ENCODE data around the gene SCRN1. TPM values are rescaled to one million over a fixed set of nuclear protein-coding genes. Genes with fewer than 3 reads are reported as not detected.

Gene SCRN1
- total and polyA plus RNA-seq, 2 experiments from 2014 or later = 47.1 to 73.5 TPM

DNA sequence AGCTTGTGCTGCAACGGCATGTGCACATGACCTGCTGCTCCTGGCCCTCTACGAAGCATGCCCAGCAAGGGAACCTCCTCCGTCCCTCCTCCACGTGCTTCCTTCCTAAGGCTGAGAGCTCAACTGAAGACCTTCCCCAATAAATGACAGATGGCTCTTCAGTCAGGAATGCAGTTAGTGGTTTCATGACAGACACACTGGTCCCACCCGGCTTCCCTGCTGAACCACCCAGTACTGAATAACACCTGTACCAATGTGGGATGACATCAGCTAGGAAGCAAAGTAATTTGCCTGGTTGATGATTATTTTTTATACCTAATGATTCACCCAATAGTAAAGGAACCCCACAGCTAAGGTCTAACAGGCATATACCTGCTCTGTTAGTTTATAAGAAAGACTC, 69.1 kb downstream of the SCRN1 start:
- Histone ChIP-seq H4K20me1 (ENCODE audit: insufficient read depth, poor library complexity, severe bottlenecking) (peaks cover 3% of the 10 kb centered on the region), H3K9me2 (replicated peaks; ENCODE audit: insufficient read depth) (no peaks in the 10 kb centered on the region), H3K9me3 (ENCODE audit: low read depth) (no peaks in the 10 kb centered on the region), H3K4me1 (ENCODE audit: insufficient read depth) (no peaks in the 10 kb centered on the region), H2AFZ (no peak overlapping the region), H3K36me3 (replicated peaks; ENCODE audit: insufficient read depth, low read depth) (no peaks in the 10 kb centered on the region), H3K79me2 (no peaks in the 10 kb centered on the region), H3K4me3 (no peak overlapping the region), H3K27me3 (no peaks in the 10 kb centered on the region), H3K27ac (no peak overlapping the region), H3K4me2 (no peak overlapping the region)
- no peak for TF ChIP-seq EZH2 (IDR thresholded peaks at IDR 0.05; ENCODE audit: borderline replicate concordance)
- TF ChIP-seq, protein P1, sequence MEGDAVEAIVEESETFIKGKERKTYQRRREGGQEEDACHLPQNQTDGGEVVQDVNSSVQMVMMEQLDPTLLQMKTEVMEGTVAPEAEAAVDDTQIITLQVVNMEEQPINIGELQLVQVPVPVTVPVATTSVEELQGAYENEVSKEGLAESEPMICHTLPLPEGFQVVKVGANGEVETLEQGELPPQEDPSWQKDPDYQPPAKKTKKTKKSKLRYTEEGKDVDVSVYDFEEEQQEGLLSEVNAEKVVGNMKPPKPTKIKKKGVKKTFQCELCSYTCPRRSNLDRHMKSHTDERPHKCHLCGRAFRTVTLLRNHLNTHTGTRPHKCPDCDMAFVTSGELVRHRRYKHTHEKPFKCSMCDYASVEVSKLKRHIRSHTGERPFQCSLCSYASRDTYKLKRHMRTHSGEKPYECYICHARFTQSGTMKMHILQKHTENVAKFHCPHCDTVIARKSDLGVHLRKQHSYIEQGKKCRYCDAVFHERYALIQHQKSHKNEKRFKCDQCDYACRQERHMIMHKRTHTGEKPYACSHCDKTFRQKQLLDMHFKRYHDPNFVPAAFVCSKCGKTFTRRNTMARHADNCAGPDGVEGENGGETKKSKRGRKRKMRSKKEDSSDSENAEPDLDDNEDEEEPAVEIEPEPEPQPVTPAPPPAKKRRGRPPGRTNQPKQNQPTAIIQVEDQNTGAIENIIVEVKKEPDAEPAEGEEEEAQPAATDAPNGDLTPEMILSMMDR (IDR thresholded peaks at IDR 0.05; ENCODE audit: poor library complexity) = no peak
- TF ChIP-seq EZH2phosphoT487 (IDR thresholded peaks at IDR 0.05; ENCODE audit: low read depth, severe bottlenecking, unreplicated experiment) = no peak
- no peak for DNase-seq (ENCODE audit: low spot score)
- 67% methylated on average over 5 of the region's 5 CpGs for WGBS (ENCODE audit: low lambda C conversion rate, missing lambda C conversion rate)

DNA sequence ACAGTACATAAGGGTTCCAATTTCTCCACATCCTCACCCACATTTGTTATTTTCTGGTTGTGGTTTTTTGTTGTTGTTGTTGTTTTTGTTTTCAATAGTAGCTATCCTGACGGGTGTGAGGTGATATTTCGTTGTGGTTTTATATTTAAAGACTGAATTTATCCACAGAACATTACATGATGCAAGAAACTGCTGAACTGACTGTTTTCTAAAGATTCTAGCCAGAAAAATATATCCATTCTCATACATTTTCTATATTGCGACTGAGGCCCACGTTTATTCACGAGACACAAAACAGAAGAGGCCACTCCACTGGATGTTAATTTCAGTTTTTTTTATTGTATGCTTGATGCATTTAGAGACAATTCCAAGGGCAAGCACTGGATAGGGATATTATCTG, 69.8 kb downstream of the SCRN1 start:
- 96% methylated on average over 5 of the region's 5 CpGs for WGBS (ENCODE audit: low lambda C conversion rate, missing lambda C conversion rate)
- H2AFZ ChIP-seq = no peak overlapping the region
- no peaks in the 10 kb centered on the region for H3K36me3 ChIP-seq (replicated peaks; ENCODE audit: insufficient read depth, low read depth)

DNA sequence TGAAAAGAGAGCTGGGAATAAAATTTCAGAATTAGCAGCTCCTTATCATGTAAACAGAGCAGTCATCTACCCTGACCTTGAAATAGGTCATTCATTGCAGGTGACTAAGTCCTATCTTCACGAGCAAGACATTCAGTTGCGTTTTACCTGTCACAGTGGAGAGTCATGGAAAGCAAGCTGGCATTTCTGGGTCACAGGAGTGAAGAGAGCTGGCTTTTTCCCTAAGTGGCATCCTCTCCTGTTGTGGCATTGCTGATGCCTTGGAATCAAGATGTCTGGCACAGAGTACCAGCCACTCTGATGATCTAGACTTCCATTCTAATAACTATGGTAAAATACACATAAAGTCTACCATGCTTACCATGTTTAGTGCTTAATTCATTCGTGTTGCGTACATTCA, 70.8 kb downstream of the SCRN1 start:
- H3K9me3 ChIP-seq (ENCODE audit: low read depth) = no peaks in the 10 kb centered on the region
- TF ChIP-seq EZH2 (IDR thresholded peaks at IDR 0.05; ENCODE audit: borderline replicate concordance) (no peak), EZH2phosphoT487 (IDR thresholded peaks at IDR 0.05; ENCODE audit: low read depth, severe bottlenecking, unreplicated experiment) (no peak)
- TF ChIP-seq, protein P1 (IDR thresholded peaks at IDR 0.05; ENCODE audit: poor library complexity) = no peak
- WGBS (ENCODE audit: low lambda C conversion rate, missing lambda C conversion rate) = 96% methylated on average over 4 of the region's 4 CpGs
- no peak for DNase-seq (ENCODE audit: low spot score)
- no peaks in the 10 kb centered on the region for H3K9me2 ChIP-seq (replicated peaks; ENCODE audit: insufficient read depth)
- no peak overlapping the region for H3K27ac ChIP-seq
- H3K79me2 ChIP-seq = no peaks in the 10 kb centered on the region
- no peak overlapping the region for H3K4me2 ChIP-seq
- no peaks in the 10 kb centered on the region for H3K4me1 ChIP-seq (ENCODE audit: insufficient read depth)
- H3K36me3 ChIP-seq (replicated peaks; ENCODE audit: insufficient read depth, low read depth) = no peaks in the 10 kb centered on the region
- H3K4me3 ChIP-seq = no peak overlapping the region
- peaks cover 3% of the 10 kb centered on the region for H4K20me1 ChIP-seq (ENCODE audit: insufficient read depth, poor library complexity, severe bottlenecking)
- H2AFZ ChIP-seq = no peak overlapping the region
- no peaks in the 10 kb centered on the region for H3K27me3 ChIP-seq

More for the DNA sequence above, 69.8 kb downstream of the SCRN1 start:
- Histone ChIP-seq H3K27me3 (no peaks in the 10 kb centered on the region), H4K20me1 (ENCODE audit: insufficient read depth, poor library complexity, severe bottlenecking) (peaks cover 3% of the 10 kb centered on the region), H3K79me2 (no peaks in the 10 kb centered on the region), H3K9me3 (ENCODE audit: low read depth) (no peaks in the 10 kb centered on the region), H3K4me1 (ENCODE audit: insufficient read depth) (no peaks in the 10 kb centered on the region), H3K4me3 (no peak overlapping the region), H3K9me2 (replicated peaks; ENCODE audit: insufficient read depth) (no peaks in the 10 kb centered on the region), H3K27ac (no peak overlapping the region), H3K4me2 (no peak overlapping the region)
- TF ChIP-seq EZH2phosphoT487 (IDR thresholded peaks at IDR 0.05; ENCODE audit: low read depth, severe bottlenecking, unreplicated experiment) = no peak
- TF ChIP-seq, protein P1 (IDR thresholded peaks at IDR 0.05; ENCODE audit: poor library complexity) = no peak
- no peak for TF ChIP-seq EZH2 (IDR thresholded peaks at IDR 0.05; ENCODE audit: borderline replicate concordance)
- no peak for DNase-seq (ENCODE audit: low spot score)

GRCh38 chr7:29917641-29918040, 72.0 kb downstream of the SCRN1 start:
- TF ChIP-seq EZH2phosphoT487 (IDR thresholded peaks at IDR 0.05; ENCODE audit: low read depth, severe bottlenecking, unreplicated experiment) = no peak

More at GRCh38 chr7:29917641-29918040, 72.0 kb downstream of the SCRN1 start:
- H3K36me3 ChIP-seq (replicated peaks; ENCODE audit: insufficient read depth, low read depth) = no peaks in the 10 kb centered on the region
- H3K4me2 ChIP-seq = no peak overlapping the region
- H3K27me3 ChIP-seq = no peaks in the 10 kb centered on the region
- H3K27ac ChIP-seq = no peak overlapping the region
- H3K9me2 ChIP-seq (replicated peaks; ENCODE audit: insufficient read depth) = no peaks in the 10 kb centered on the region
- H2AFZ ChIP-seq = no peak overlapping the region
- H4K20me1 ChIP-seq (ENCODE audit: insufficient read depth, poor library complexity, severe bottlenecking) = peaks cover 3% of the 10 kb centered on the region
- DNase-seq (ENCODE audit: low spot score) = no peak
- H3K9me3 ChIP-seq (ENCODE audit: low read depth) = no peaks in the 10 kb centered on the region
- no peak overlapping the region for H3K4me3 ChIP-seq
- WGBS (ENCODE audit: low lambda C conversion rate, missing lambda C conversion rate) = 86% methylated on average over 4 of the region's 4 CpGs
- H3K4me1 ChIP-seq (ENCODE audit: insufficient read depth) = no peaks in the 10 kb centered on the region
- H3K79me2 ChIP-seq = no peaks in the 10 kb centered on the region

Data from hepatocyte (in vitro differentiated cells).